Measurements from ENCODE around the gene FURIN.

Gene FURIN

DNA sequence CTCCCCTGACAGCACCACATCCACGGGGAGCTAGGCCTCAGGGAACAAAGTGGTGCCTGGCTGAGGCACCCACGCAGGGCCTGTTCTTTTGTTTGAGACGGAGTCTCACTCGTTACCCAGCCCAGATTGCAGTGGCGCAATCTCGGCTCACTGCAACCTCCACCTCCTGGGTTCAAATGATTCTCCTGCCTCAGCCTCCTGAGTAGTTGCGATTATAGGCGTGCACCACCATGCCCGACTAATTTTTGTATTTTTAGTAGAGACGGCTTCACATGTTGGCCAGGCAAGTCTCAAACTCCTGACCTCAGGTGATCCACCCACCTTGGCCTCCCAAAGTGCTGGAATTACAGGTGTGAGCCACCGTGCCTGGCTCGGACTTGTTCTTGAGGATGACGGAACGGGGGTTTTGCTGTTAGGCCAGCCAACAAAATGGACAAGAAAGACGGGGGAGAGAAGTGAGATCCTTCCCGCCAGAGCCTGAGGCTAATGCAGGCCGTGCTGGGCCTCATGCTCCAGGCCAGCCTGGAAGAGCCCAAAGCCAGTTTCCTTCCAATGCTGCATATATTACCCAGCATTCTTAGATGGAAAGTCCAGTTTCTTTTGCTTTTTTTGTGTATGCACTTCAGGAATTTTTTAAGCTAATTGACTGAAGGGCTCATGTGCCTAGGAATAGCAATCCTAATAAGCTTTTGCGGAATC is 28.1 kb upstream of the FURIN start:
- in situ Hi-C loops (cut with HindIII; ENCODE audit: low sequenced_read_pairs), result loop anchor here (25.0 kb wide), 1 partner anchor 97 kb away; the partner anchor contains the start of genes HDDC3 and UNC45A

DNA sequence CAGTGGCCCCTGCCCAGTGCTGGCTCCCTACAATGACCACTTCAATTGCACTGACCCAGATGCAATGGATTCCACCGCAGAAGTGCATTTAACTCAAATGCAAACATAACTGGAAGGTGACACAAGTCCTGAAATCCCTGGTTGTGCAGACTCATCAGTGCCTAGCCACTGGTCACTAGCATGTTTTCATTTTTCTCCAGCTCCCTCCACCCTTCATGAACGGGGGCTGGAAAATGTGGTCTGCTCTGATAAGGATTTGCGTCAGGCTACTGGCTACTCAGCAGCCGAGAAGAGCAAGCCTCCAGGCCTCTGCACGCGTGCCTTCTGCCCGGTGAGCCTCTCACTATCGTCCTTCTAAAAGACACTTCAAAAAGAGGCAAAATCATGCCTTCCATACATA is 27.4 kb upstream of the FURIN start:
- in situ Hi-C loops (cut with HindIII; ENCODE audit: low sequenced_read_pairs), result loop anchor here (25.0 kb wide), 1 partner anchor 96 kb away; the partner anchor contains the start of genes HDDC3 and UNC45A

DNA sequence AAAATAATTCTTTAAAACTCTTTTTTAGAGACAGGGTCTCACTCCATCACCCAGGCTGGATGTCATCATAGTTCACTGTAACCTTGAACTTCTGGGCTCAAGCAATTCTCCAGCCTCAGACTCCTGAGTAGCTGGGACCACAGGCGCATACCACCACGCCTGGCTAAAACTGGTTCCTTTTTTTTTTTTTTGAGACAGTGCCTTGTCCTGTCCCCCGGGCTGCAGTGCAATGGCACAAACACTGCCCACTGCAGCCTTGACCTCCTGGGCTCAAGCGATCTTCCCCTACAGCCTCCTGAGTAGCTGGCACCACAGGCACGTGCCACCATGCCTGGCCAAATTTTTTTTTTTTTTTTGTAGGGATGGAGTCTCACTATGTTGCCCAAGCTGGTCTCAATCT is 23.7 kb upstream of the FURIN start:
- in situ Hi-C loops (cut with HindIII; ENCODE audit: low sequenced_read_pairs), result loop anchor here (25.0 kb wide), 1 partner anchor 93 kb away; the partner anchor contains the start of genes HDDC3 and UNC45A

DNA sequence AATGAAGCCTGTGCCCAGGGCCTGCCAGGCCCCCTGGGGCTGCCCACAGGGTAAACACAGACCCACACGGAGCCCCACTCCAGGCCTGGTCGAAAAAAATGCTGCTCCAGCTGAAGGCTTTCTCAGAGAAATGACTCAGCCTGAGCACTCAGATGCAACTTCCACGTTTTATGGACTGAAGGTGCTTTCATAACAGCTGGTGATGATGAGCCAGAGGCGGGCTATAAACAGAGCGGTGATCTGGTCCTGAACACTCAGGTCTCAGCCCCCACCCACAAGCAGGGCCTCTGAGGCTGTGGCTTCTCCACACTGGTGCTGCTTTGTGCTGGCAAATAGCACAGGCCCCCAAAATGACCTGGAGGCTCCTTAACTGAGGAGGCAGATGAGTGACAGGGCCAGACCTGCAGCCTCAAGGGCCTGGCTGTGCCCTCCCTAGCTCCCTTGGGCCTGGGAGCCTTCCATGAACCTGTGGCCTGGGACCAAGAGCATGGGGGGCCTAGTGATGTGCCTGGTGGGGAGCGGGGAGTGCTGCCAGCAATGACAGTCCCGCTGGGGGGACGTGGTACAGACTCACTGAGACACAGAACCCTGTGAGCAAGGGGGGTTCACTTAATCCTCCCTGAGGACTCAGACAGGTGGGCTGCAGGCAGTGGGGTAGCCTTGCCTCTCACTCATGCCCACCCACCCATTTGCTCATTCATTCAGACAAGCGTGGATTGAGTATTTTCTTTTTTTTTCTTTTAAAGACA is 23.0 kb upstream of the FURIN start:
- in situ Hi-C loops (cut with HindIII; ENCODE audit: low sequenced_read_pairs), result loop anchor here (25.0 kb wide), 1 partner anchor 92 kb away; the partner anchor contains the start of genes HDDC3 and UNC45A

DNA sequence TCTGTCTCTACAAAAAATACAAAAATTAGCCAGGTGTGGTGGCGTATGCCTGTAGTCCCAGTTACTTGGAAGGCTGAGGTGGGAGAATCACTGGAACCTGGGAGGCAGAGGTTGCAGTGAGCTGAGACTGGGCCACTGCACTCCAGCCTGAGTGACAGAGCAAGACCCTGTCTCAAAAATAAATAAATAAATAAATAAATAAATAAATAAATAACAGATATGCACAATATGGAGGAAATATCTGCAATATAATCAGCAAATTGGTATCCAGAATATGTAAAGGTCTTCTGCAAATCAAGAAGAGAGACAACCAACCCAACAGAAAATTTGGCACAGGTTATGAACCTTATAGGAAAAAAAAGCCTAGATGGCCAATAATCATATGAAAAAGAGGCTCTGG is 19.0 kb upstream of the FURIN start:
- in situ Hi-C loops (cut with HindIII; ENCODE audit: low sequenced_read_pairs), result loop anchor here (25.0 kb wide), 1 partner anchor 88 kb away; the partner anchor contains the start of genes HDDC3 and UNC45A

DNA sequence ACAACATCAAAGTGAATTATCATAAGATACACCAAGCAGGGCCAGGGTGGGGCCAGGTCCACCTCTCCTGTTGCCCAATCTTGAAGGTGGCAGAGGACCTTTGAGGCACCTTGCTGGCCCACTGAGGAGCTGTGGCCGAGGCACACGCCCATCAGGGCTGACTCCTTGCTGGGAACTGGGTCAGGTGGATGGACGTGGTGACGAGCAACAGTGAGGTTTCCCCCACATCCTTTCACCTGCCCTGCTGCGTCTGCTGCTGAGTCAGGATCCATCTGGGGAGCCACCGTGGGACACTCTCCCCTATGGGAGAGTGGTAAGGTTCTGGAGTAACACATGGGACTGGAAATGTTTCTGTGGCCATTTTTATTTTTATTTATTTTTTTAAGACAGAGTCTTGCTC is 17.3 kb upstream of the FURIN start:
- in situ Hi-C loops (cut with HindIII; ENCODE audit: low sequenced_read_pairs), result no loop called here

DNA sequence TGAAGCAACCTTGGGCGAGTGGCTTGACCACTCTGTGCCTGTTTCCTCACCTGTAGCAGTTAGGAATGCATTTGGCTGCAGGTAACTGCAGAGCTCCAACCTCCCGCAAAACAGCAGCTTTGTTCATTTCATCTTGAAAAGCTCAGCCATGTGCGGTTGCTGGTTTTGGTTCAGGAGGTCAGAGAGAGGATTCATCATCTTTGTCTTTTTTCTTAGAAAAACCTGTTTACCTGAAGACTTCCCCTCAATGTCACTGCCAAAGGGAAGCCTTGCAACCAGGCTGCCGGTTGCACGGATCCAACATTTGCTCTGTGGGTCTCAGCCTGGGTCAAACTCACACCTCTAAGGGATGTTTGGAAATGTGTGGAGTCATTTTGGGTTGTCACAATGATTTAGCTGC is 16.4 kb upstream of the FURIN start:
- in situ Hi-C loops (cut with HindIII; ENCODE audit: low sequenced_read_pairs), result no loop called here

DNA sequence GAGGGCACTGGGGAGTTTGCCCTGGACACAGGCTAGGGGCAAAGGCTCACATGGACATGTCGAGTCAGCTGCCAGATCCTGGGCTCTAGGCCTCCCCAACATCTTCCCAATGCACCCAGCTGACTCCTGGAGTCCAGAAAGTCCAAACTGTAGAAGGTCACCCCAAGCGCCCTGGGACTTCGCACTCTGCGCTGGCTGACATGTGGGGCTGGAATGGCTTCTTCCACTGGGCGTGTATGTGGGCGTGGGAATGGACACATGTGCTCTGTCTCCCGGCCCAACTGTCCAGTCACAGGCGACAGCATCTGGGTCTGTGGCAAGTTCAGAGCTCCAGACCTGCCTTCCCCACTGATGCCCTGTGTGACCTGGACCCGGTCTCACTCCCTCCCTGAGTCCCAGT is 13.2 kb upstream of the FURIN start:
- in situ Hi-C loops (cut with HindIII; ENCODE audit: low sequenced_read_pairs), result no loop called here

DNA sequence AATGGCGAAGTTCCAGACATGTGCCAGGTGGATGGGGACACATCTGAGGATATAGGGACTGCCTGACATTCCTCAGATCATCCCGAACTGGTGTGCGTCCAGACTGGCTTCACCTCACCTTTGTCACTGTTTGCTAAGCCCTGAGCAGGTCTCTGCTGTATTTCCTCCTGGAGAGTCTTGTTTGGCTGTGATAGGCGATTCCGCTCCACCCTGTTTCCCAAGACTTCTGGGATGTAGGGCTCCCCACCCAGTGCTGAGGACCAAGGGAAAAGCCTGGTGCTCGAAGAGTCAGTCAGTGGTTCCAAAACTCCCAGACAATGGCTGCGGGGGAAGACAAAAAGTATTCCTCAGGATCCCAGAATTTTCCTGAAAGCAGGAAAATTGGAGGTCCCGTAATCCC is 11.1 kb upstream of the FURIN start:
- in situ Hi-C loops (cut with HindIII; ENCODE audit: low sequenced_read_pairs), result no loop called here

DNA sequence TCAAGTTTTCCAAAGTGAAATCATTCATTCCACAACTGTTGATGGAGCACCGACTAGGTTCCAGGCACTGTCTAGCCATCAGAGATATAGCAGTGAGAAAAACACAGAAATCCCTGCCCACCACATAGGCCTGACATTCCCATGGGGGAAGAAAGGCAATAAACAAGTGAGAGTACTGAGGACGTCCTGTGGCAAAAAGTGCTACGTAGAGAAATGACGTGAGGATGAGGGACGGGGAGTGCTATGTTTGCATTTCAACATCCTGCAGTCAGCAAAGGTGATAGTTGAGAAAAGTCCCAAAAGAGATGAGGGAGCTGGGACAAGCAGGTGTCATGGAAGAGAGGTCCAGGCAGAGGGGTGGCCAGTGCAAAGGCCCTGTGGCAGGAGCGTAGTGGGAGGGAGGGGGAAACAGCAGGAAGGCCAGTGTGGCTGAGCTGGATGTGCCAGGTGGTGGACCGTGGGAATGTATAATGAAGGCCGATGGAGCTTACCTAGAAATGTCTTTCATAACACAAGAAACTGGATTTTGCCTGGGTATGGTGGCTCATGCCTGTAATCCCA is 10.4 kb upstream of the FURIN start:
- in situ Hi-C loops (cut with HindIII; ENCODE audit: low sequenced_read_pairs), result no loop called here

DNA sequence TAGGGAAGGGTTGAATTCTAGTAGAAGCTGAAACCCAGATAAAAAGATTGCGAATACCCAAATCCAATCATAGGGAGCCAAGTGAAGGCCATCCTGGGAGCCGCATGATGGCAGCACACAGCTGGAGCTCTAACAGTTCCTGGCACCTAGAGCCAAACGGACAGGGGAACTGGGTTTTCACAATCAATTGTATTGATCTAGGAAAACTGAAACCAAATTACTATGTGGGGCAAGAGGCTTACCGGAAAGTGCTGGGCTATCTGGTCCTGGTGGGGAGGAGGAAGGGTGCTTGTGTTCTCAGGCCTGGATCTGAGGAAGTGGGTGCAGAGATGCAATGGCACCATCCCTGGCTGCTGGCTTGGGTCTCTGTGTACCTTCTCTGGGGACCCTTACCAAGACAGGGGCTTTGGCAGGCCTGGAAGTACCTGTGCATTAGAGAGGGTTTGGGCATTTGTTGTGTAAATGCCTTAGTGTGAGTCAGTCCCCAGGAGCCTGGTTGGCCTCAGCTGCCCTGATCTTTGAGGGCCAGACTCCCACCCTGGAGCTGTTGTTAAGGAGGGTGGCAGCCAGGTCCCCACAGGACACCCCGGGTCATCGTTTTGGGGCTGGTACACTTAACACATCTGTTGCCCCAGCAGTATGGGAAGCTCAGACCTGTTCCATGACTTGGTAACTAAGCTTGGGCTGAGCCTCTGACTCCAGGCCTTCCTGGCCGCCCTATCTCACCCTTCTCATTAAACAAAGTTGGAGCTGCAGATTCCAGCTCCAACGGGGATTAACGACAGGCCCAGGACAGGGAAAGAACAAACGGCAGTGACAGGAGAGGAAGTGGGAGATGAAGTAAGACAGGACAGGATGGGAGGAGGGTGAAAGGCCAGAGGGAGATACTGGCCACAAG is 8.9 kb upstream of the FURIN start:
- in situ Hi-C loops (cut with HindIII; ENCODE audit: low sequenced_read_pairs), result no loop called here

DNA sequence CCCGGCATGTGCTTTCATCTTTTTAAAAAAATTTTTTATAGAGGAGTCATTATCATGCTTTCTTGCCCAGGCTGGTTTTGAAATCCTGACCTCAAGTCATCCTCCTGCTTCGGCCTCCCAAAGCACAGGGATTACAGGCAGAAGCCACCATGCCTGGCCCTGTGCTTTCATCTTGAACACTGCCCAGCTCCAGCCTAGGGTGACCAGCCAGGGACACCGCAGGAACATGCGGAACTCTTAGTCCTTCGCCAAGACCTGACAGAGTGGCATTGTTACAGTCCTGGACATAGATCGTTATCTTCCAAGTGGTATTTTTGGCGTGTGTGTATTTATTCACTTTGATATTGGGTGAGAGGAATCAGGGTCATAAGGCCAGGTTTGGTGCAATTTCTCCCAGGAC is 7.9 kb upstream of the FURIN start:
- in situ Hi-C loops (cut with HindIII; ENCODE audit: low sequenced_read_pairs), result no loop called here

DNA sequence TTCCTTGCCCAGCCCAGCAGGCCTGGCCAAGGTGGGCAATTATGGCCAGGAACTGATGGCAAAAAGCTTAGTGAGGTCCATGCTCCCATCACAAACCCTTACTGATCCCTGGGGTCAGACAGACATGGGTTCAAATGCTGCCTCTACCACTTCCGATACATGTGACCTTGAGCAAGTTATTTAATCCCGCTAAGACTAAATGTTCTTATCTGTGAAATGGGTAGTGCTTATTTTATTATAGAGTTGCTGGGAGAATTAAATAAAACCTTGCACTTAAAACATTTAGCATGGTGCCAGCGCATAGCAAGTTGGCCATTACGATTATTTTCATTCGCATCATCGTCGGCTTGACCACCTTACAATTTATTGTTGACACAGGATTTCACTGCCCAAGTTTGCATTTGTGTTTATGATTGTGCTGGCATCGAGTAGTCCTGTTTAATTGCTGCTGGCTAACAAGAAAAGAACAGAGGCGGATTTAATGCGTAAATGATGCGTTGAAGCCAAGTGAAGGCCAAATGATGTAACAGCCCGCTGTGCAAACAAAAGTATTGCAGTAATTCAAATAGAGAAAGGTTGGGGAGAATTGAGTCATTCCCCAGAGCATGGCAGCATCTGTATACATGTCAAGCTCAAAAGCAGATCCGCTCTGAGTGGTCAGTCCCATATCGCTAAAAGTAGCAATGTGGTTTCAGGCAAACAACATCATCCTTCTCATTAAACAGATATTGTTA is 7.3 kb upstream of the FURIN start:
- in situ Hi-C loops (cut with HindIII; ENCODE audit: low sequenced_read_pairs), result no loop called here

DNA sequence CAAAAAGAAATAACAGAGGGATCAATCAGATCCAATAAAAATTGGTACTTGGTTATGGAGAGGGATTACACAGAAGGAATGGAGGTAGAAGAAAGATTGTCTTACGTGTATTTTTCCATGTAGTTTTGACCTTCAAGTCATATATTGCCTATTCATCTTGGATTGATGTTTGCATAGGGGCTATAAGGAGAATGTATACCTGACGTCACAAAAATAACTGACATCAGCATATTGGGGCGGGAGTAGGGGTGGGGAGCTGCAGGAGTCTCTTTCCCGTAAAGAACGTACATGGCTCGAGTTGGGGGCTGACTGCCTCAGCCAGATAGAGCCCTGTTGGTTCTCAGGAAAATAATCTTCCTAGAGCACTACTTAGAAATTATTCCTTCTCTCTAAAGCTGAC is 5.9 kb upstream of the FURIN start:
- in situ Hi-C loops (cut with HindIII; ENCODE audit: low sequenced_read_pairs), result no loop called here

DNA sequence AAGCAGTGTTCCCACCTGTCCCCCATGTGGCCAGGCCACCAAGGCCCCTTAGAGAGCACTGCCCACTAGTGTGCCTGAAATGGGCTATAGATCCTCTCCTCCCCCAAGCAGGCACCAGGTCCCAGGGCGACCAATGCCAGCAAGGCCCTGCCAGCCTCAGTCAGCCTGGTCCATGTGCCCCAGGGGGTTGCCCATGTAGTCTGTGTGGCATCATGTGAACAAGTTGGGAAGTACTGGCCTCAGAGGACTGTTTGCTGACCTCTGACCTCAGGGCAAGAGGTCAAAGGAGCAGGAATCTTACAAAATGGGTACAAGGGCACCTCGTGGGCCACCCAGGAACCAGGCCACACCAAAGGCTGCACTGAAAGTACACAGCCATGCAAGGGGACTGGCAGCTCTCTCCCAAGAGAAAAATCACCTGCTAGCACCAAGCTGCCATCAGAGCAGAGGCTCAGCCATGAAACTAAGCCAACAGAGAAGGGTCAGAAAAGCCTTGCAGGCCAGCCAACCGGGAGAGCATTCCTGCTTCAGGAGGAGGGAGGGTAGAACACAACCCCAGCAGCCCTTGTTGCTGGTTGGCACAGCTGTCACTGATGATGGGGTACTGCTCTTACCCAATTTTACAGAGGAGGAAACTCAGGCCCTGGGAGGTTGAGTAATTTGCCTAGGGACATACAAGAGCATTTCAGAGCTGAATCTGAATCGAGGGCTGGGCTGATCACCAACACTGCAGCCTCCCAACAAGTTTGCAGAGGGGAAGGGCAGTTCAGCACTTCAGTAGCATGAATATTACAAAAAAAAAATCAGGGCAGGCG is 5.2 kb upstream of the FURIN start:
- in situ Hi-C loops (cut with HindIII; ENCODE audit: low sequenced_read_pairs), result no loop called here

DNA sequence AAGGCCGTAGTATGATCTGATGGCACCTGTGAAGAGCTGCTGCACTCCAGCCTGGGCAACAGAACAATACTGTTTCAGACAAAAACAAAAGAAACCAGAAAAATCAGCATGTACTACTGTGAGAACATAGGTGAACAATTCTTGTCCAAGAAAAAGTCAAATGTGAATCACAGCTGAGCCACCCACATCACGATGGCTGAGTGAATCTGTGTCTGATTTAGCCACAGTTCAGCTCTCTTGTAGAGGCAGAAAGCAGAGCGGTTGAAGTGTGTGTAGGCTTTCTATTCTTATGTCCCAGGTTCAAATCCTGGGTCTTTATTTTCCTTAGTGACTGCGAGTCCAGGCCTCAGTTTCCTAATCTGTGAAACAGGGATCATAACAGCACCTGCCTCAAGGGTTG is 4.4 kb upstream of the FURIN start:
- in situ Hi-C loops (cut with HindIII; ENCODE audit: low sequenced_read_pairs), result no loop called here

DNA sequence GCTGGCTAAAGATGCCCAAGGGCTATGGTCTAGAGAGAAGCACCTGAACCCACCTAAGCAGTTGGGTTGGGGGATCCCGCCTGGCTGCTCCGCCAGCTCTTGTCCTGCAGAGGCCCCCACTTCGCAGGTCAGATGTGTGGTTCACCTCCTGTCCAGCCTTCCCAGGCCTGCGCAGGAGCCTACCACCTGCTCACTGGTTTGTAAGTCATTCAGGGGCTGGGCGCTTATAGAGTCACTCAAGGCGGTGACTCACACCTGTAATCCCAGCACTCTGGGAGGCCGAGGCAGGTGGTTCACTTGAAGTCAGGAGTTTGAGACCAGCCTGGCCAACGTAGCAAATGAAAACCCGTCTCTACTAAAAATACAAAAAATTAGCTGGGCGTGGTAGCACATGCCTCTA is 3.9 kb upstream of the FURIN start:
- in situ Hi-C loops (cut with HindIII; ENCODE audit: low sequenced_read_pairs), result no loop called here

DNA sequence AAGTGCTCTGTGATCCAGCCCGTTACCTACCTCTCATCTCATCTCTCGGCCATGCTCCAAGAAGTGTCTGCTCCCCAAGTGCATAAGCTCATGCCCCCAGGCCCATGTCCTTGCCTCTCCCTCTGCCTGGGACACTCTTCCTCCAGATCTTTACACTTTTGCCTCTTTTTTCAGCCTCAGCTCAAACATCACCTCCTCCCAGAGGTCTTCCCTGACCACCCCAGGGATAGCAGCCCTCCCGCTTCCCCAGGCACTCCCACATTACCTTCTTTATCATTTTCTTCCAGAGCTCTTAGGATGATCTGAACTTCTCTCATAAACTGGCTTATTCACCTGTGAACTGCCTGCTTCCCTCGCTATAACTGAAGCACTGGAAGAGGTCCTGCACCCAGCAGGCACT is 2.7 kb upstream of the FURIN start:
- in situ Hi-C loops (cut with HindIII; ENCODE audit: low sequenced_read_pairs), result no loop called here

DNA sequence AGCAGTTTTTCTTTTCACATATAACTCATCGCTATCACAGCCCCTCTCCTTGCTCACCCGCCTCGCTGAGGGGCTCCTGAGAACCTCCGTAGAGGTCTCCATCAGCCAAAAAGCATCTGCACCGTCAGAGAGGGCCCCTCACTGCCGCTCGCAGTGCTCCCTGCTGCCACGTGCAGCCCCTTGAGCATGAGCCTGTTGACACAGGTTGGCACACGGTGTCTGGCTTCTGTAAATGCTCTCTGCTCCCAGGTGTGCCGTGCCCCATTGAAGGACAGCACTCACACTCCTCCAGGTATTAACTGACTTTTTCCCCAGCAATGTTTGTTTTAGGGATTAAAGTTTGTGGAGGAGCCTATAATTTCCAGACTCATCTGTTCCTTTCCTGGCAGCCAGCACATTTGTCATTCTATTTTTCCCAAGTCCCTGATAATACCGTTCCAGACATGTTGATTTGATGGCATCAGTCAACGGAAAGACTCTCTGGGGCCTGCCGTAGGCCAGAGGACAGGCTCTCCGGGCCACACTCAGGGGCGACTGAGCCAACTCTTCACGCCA is 2.1 kb upstream of the FURIN start:
- in situ Hi-C loops (cut with HindIII; ENCODE audit: low sequenced_read_pairs), result no loop called here
